SH-SY5Y (cell line): ENCODE data around the gene MACROD2.

Experiments used
- GATA2 ChIP-seq: IDR thresholded peaks from 2 replicates; pipeline ENCODE4 v1.6.1; 2011; ENCODE audit warnings: mild to moderate bottlenecking, low read depth, low read length
- GATA3 ChIP-seq: IDR thresholded peaks from 2 replicates; pipeline ENCODE4 v1.6.1; 2011; ENCODE audit warnings: low read depth, mild to moderate bottlenecking, low read length, moderate library complexity

DNA sequence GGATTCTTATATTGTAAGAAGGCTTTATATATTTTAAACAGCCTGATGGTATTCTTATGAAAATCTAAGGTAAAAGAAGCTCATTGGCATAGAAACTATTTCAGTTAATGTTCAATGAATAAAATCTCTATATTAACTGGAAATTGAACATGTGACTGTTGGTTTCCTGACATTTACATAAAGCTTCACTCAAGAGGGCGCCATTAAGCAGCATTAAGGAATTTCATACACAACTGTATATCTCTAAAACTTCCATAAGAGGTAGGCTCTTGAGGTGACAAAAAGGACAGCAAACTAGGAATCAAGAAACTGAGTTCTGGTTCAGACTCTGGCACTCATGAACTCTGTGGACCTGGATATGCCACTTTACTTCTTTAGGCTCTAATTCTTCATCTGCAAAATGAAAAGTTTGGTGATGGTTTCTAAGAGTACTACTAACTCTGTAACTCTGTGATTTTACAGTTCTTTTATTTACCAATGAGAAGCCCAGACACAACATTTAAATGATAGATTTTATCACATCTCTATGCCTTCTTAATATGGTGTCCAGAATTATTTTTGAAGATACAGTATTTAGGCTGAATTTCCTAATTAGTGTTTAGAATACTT, 194.6 kb downstream of the MACROD2 start:
- TF ChIP-seq GATA2: no peak
- no peak for TF ChIP-seq GATA3
